Stimulated activated CD8-positive, alpha-beta memory T cell treated with anti-CD3 and anti-CD28 coated beads, Interleukin-15, amount 100 ng/mL, for 1 hour (primary cell): ENCODE results near the gene FLT4.

Experiments used
- DNase-seq: peaks from one replicate; pipeline ENCODE4 v3.0.0-alpha.2; 2020; ENCODE audit warnings: low read depth

Gene FLT4

DNA sequence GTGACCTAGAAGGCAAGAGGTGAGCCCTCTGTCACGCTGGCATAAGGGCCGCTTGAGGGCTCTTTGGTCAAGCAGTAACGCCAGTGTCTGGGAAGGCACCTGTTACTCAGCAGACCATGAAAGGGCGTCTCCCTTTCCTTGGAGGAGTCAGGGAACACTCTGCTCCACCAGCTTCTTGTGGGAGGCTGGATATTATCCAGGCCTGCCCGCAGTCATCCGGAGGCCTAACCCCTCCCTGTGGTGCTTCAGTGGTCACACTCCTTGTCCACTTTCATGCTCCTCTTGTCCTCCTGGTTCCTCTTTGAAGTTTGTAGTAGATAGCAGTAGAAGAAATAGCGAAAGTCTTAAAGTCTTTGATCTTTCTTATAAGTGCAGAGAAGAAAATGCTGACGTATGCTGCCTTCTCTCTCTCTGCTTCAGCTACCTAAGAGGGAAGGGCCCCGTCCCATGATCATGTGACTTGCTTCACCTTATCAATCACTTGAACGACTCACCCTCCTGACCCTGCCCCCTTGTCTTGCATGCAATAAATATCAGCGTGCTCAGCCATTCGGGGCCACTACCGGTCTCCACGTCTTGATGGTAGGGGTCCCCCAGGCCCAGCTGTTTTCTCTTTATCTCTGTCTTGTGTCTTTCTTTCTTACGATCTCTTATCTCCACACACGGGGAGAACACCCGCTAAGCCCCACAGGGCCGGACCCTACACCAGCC is 41.4 kb downstream of the FLT4 start:
- DNase-seq, result no peak

DNA sequence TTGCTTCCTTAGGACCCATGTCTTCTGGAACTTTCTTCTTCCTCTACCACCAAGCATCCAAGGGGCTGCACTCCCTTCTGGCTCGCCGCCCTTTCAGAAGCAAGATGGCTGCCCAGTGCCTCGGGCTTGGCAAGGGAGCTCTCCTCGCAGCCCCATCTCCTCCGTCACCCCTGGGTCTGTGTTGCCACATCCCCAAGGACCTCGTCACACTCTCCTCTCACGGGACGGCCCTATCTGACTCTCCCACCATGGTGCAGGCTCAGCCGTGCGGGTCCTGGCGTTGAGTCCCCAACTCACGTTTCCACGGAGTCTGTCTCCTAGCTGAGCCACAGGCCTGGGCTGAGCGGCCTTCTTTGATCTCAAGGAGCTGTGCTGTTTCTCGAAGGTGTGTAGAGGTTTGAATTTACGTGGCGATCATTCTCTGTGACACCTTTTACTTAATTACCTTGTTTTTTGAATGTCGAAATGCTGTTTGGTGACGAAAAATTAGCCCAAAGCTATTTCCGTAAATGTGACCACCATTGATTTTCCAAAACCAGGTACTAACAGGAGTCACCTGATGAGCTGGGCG is 43.1 kb downstream of the FLT4 start:
- no peak for DNase-seq

DNA sequence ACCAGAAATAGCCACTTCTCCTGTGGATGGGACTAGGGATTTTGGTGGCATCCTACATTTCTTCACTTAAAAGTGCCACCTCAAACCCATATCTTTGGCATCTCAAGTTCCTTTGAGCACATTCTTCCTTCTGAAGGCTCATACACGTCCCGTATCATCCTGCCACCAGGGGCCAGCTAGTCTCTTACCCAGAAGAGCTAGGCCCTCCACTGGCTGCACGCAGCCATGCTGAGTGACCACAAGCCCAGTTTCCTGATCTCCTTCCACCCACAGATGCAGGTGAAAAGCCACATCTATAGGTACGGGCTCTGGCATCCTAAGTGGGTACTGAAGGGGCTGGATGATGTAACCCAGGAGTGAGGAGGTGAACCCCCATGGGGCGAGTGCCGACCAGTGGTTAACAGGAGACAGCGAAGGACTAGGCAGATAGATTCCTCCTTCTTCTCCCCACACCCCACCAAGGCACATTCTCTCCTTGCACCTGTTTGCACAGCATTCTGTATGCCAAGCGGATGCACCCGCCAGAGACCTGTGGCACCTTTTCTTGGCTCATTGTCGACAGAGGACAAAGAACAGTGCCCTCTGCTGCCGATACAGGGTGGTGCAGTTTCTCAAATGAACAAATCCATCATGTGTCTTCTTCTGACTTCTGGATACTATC is 43.7 kb downstream of the FLT4 start:
- DNase-seq, result peak; percentile 36

DNA sequence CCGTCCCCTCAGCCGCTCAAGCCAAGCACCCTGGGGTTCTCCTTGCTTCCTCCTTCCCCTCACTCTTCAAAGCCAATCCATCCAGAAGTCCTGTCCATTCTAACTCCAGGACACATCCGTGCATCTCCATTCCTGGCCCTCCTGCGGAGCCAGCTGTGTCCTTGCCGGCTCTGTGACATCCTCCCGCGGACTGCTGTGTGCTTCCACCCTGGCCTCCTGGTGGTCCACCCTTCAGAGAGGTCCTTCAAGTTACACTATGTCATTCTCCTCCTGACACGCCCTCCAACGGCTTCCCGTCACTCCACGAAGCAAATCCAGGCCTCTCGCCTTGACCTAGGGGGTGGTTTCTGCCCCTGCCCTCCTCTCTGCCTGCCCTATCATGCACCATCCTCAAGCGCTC is 45.1 kb downstream of the FLT4 start:
- no peak for DNase-seq

DNA sequence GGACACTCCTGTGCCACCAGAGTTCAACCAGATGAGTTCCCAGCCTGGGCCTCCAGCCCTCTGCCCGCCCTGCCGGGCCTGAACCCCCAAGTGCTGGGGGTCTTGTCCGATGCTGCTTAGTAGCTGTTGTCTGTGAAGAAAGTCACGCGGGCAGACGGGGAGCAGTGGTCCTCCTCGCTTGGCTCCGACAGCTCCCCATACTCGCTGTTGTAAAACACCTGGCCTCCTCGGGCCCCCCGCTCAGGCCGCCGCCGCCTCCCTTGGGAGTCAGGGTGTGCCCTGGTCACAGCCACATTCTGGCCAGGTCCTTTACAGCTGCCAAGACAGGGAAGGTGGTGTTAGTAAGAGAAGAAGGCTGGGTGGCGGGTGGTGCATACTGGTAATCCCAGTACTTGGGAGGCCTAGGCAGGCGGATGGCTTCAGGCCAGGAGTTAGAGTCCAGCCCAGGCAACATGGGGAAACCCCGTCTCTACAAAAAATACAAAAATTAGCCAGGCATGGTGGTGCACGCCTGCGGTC is 46.3 kb downstream of the FLT4 start:
- DNase-seq, result no peak

DNA sequence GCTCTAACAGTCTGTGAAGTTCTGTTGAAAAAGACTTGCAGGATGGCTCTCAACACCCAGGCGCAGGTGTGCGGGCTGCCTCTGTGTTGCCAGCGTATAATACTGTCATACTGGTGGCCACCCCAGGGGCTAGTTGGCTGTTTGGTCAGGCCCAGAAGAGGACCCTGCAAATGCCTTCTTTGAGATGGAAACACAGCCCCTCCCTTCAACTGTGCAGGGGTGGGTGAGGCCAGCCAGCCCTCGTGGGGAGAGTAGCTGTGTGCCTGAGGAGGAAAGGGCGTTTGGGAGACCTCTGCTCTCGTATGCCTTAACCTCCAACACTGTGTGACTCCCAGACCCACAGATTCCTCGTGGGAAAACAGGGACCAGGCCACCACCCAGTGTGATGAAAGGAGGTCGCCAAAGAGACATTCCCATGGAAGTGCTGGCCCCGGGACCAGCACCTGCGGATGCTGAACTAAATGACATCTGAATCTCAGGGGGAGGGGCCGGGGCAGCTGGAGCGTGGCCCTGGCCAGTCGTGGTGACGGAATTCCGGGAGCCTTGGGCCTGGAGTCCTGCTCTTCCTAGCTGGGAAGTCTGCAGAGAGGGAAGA is 46.8 kb downstream of the FLT4 start:
- no peak for DNase-seq

DNA sequence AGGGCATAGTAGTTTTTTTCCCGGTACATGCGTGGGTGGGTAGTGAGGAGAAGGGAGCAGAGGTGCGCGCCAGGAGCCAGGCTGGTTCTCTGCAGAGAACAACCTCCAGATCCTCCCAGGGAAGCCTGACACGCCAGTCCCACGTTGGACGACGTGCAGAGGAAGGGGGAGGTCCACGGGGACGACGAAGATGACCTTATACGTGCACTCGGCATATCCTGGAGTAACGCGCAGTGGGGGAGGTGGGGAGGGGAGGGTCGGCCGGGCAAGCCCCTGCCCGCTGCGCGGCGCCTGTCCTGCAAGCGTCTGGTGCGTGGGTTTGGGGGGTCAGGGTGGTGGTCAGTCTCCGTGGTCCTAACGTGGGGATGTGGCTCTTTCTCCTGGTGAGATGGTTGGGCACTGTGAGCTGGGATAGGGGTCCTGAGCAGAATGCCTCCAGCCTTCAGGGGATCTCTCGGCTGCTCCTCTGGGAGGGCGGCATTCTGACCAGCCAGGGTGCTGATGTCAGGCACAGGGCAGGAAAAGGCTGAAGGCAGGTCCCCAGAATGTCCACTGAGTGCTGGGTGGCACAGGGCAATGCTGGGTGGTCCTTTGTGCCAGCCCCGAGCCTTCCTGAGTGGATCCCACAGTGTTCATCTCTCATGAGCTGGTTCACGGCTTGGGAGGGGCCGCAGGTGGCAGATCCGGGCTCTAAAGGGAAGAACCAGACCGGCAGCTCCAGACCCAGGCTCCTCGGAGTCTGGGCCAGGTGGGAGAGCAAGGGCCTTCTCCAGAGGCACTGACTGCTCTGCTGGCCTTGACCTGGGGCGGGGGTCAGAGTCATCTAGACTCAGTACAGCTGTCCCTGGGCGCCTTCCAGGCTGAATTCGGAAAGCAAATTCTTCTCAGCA is 47.6 kb downstream of the FLT4 start:
- DNase-seq, result no peak

DNA sequence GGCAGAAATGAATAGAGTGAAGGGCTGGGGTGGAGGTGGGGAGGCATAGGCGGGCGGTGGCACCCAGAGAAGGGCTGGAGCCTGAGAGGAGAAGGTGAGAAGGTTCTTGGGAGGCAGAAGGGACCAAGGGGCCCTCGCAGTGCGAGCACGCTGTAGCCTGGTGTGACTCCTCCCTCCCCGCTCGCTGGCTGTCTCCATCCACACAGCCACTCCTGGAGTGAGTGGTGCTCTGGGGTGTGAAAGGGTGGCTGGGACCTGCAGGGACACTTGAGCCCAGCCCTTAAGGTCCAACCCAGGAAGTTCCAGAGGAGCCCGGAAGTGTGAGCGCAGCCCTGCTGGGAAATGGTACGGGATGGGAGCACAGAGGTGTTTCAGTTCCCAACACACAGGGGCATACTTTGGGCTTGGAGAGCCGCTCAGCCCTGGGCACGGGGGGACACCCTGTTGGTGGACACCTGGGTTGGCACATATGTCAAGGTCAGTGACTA is 48.8 kb downstream of the FLT4 start:
- DNase-seq, result no peak

DNA sequence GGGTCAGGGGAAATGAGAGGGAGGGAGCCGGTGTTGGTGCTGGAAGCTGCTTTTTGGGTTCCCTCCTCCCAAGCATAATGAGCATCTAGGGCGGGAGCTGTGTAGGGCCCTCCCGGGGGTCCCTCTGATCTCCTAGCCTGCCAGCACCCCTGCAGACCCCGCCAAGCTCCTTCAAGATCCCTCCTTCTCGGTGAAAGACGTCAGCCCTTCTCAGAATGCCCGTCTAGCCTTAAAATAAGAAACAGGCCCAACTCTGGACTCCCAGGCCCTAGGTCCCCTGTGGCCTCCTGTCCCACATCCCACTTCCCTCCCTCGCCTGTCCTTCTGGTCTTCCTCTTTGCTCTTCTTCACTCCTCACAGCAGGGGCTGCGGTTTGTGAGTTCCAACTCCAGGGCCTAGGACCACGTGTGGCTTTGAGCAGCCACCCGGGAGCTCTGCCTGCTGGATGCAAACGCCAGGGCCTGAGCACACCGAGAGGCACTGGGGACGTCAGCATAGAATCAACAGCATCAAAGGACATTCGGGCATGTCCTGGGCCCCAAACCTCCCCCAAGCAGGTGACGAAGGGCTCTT is 49.3 kb downstream of the FLT4 start:
- DNase-seq, result no peak

DNA sequence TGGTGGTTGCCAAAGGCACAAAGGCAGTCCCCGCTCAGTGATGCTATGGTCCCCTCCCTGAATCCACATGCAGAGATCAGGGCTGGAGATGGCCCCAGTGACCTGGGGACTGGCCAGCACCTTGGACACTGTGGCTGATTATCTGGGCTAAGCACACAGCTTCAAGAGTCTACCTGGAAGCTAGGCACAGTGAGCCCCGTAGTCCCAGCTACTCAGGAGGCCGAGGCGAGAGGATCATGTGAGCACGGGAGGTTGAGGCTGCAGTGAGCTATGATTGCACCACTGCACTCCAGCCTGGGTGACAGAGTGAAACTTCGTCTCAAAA is 49.8 kb downstream of the FLT4 start:
- no peak for DNase-seq

DNA sequence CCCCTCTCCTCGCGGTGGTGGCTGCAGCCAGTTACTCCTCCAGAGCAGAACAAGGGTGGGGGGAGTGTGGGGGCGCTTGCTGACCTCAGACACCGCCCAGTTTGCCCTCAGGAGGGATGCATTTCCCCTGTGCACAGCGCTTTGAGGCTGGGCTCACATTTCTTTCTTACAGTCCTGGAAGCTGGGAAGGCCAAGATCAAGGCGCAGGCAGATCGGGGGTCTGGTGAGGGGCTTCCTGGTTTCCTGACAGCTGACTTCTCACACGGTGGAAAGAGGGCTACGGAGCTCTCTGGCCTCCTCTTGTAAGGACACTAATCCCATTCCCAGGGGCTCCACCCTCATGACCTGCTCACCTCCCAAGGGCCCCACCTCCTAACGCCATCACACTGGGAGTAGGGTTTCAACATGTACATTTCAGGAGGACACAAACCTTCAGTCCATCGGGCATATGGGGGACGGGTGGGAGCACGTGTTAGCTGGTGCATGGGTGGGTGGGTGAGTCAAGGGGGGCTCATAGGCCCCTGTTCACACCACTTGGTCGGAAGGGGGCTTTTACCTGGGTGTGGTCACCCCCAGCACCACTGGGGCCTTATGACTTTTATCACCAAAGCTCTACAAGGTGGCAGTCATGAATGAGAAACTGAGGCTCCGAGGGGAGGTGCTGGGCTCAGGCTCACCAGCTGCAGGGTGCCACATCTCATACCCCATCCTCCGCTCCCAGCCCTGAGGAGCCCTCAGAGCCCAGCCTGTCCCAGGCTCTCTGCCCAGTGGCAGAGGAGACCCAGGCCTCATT is 50.4 kb downstream of the FLT4 start:
- no peak for DNase-seq

DNA sequence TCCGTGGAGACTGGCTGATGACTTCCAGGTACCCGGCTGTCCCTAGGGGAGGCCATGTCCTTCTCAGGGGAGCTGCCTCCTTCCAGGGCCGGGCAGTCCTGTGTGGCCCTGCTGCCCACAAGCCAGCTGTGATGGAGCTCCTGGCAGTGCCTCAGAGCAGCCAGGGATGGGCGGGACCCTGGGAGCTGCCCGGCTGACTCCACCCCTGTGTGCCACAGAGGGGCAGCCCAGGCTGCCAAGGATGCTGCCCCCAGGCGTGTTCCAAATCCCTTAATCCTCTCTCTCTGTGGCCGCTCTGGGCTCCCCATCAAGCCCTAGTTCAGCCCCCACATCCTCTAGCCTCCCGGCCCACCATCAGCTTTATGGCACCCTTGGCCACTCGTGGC is 51.1 kb downstream of the FLT4 start:
- no peak for DNase-seq

DNA sequence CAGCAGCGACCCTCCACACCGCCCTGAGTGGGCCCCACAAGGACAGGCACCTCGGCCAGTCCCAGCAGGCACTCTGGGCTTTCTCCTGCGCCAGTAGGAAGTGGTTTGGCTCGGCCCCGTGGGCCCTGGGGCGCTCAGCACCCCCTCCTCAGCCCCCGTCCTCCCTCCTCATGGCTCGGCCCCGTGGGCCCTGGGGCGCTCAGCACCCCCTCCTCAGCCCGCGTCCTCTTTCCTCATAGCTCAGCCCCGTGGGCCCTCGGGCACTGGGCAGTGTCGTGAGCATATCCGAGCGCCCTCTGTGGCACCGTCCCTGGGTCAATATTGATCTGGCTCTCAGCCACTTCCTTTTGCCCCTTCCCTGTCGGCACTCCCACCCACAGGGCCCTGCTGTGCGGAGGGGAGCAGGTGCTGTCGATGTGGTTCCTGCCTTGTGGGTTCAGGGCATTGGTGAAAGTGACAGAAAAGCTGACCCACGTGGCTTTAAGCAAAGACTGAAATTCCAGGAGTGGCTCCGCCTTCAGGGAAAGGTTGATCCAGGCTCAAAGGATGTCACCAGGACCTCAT is 52.6 kb downstream of the FLT4 start:
- no peak for DNase-seq

DNA sequence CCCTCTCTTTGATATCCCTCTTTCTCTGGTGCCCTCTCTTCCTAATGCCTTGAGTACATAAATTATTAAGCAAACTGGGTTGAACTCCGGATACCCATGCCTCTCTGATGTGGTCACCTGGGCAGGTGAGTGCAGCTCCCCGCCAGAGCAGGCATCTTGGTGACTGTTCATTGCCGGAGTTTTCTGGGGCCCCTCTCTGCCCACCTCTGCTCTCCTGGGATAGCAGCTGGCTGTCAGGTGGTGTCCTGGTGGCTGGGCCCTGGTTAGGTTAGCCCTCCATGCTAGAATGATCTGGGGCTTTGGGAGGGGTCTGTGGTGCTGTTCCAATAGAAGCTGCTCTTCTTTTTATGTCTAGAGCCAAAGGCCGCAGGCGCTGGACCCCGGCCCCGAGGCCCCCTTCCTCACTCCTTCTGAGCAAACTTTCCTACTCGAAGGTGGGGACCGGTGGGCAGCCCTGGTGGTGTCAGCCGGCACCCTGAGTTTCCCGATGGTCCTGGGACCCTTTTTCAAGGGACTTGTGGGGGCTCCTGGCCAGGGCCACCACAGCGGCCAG is 53.2 kb downstream of the FLT4 start:
- DNase-seq, result no peak

DNA sequence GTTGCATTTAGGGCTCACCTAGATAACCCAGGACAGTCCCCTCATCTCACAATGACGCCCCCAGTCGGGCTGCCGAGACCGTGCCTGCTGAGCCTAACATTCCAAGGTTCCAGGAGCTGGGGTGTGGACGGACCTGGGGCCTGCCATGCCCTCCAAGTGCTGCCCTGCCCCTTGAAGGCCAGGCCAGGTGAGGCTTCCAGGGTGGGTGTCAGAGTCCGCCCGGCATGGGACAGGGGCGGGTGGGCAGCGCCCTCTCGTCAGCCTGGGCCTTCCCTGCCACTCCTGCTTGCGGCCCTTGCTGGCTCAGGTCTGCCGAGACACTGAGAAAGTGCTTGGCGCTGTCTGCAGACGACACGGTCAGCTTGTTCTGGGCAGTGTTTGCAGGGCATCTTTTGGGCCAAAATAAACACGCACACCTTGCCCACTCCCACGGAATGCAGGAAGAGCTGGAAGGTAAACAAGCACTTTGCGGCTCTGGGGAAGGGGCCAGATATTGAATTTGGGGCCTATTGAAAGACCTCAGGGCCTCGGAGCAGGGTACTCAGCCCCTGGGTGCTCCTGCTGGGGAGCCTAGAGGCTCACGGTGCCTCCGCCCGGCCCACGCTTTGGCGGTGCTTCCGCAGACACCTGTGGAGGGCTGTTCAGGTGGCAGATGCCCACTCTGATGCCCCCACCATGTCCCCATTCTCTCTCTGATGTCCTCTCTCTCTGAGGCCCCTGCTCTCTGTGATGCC is 53.9 kb downstream of the FLT4 start:
- no peak for DNase-seq

DNA sequence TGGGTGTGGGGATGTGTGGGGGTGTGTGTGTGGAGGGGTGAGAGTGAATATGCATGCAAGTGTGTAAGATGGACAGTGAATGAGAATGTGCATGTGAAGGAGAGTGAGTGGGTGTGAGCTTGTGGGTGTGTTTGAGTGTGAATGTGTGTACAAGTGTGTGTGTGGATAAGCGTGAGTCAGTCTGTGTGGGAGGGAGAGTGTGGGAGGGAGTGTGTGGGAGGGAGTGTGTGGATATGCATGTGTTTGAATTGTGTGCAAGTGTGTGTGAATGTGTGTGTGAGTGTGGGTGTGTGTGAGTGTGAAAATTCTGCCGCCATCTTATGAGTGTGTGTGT is 54.4 kb downstream of the FLT4 start:
- DNase-seq, result no peak

DNA sequence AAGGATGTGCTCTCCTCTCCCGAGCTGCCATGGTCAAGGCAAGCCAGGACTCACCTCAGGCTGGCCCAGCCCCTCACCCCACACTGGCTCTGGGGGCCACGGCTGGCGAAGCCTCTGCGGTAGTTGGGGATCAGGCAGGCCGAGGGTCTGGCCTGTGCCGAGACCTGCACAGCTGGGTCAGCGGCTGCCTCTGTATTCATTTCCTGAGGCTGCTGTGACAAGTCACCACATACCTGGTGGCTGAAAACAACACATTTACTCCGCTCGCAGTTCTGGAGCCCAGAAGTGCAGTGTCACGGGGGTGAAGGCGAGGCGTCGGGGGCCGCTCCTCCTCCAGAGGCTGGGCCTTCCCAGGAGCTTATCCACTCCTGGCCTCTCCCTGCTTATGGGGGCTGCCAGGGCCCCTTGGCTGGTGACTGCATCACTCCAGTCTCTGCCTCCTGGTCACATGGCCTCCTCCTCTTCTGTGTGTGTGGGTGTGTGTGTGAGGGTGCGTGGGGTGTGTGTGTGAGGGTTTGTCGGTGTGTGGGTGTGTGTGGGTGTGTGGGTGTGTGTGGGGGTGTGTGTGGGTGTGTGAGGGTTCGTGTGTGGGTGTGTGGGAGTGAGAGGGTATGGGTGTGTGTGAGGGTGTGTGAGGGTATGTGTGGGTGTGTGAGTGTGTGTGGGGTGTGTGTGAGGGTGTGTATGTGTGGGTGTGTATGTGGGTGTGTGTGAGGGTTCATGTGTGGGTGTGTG is 54.9 kb downstream of the FLT4 start:
- DNase-seq, result no peak

DNA sequence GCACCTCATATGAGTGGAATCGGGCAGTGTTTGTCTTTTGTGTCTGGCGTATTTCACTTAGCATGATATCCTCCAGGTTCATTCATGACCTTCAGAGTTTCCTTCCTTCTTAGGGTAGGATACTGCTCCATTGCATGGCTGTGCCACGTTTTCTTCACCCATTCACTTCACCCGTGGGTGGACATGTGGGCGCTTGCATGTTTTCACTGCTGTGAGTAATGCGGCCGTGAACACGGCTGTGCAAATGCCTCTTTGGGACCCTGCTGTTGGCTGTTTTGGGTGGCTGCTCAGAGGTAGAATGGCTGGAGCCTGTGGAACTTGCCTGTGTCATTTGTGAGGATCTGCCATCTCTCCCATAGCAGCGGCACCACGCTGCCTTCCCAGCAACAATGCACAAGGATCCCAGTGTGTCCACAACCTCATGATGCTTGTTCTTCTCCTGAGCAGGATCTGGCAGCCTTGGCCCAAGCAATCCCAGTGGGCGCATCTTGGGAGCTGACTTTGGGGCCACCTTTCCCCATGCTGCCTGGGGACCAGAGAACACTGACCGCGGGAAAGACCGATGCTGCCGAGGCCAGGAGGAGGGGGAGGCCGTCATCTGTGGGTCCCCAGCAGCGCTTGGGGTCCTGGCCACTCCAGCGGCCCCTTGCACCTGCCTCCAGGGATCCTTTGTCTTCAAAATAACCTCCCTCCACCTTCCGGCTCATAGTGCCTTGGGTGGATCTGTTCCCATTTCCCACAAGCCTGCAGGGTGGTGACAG is 55.8 kb downstream of the FLT4 start:
- no peak for DNase-seq
